AG04450 (cell line): ENCODE data around the gene PPL. TPM values are rescaled to one million over a fixed set of nuclear protein-coding genes. Genes with fewer than 3 reads are reported as not detected.

Experiments
- CTCF ChIA-PET: fragments of 300-600, 350-600 bp; formaldehyde crosslinking; extraction: SDS; loops from one replicate; lab custom pipeline; 2022; ENCODE audit warnings: antibody characterized with exemption, inconsistent platforms; lab: Charles Lee
- POLR2A ChIA-PET: fragments of 350-600 bp; formaldehyde crosslinking; extraction: SDS; loops from one replicate; lab custom pipeline; 2021; ENCODE audit warnings: antibody characterized with exemption, inconsistent platforms; lab: Yijun Ruan, JAX
- DNase-seq: peaks from one replicate; pipeline ENCODE4 v3.0.0-alpha.2; 2011; ENCODE audit warnings: low read depth, low spot score
- H3K27ac ChIP-seq: one replicate; pipeline ENCODE4 v1.5.1; 2012; ENCODE audit warnings: low read depth, low read length, control low read depth
- H3K27me3 ChIP-seq: one replicate; pipeline ENCODE4 v1.6.0; 2012; ENCODE audit warnings: low read length; ENCODE audit not compliant: control insufficient read depth, insufficient read depth
- H3K4me3 ChIP-seq: 2 replicates; pipeline ENCODE4 v1.5.1; 2011; ENCODE audit warnings: mild to moderate bottlenecking, low read depth, low read length, control low read depth
- H3K9me3 ChIP-seq: 2 replicates; pipeline ENCODE4 v1.5.1; 2012; ENCODE audit warnings: low read length; ENCODE audit not compliant: control insufficient read depth, insufficient read depth
- polyA plus RNA-seq: library from polyadenylated mRNA; depleted of rRNA; stranded (reverse); fragments of >200 nt; gene quantifications from 2 replicates; pipeline ENCODE4 v1.2.3, GENCODE V29; 2011
- TF ChIP-seq, protein P1 (sequence below): IDR thresholded peaks from 2 replicates; pipeline ENCODE4 v1.5.1; 2011; ENCODE audit warnings: low read depth, low read length, control low read depth, inconsistent platforms

Gene PPL
- polyA plus RNA-seq, 1 experiment = 2.0 TPM

DNA sequence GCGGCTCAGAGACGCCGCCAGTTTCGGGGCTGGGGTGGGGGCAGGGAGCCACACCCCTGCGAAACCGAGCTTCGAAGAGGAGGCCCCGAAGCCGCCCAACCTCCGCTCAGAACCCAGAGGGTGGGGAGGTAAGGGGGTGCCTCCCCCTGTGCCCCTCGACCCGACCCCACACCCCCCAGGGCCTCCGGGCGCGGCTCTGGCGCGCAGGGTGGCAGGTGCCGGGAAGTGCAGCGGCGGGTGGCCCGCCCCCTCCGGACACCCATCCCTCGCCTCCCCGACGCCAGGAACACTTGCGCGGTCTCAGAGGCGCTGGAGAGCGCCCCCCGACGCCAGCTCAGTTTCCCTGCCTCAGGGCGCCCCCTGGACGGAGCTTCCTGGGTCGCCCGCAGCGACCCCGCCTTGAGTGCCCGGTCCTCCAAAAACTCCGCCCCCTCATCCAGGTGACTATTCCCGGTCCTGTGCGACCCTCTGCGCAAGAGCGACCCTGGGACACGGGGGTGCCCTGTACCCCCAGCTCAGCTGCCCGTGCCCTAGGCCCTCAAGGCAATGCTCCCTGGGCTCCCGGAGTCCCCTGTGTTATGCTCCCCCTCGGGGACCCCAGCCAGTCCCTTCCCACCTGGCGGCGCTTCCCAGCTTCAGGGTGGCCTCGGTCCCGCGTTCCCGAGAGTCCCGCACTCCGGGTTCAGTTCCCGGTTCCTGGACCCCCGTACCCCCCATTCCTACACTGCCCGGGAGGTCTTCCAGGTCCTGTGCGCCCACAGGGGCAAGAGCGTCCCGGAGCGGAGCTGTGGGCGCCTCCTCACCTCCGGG lies 562 bp downstream of the PPL start:
- POLR2A ChIA-PET = interaction anchor here (0.5 to 0.9 kb wide), 2 partner anchors 20 to 100 kb away, joined by 3 read pairs; no protein-coding TSS in a partner anchor
- Histone ChIP-seq H3K27me3 (peaks cover 40% of the 10 kb centered on the region), H3K9me3 (no peaks in the 10 kb centered on the region; the same call in 1 of the 2 replicates), H3K4me3 (peak overlapping the region; percentile 61), H3K27ac (no peak overlapping the region)
- no peak for DNase-seq
- CTCF ChIA-PET = interaction anchor here (1.0 kb wide), 1 partner anchor 17 kb away, joined by 3 read pairs; no protein-coding TSS in a partner anchor
- TF ChIP-seq, protein P1, sequence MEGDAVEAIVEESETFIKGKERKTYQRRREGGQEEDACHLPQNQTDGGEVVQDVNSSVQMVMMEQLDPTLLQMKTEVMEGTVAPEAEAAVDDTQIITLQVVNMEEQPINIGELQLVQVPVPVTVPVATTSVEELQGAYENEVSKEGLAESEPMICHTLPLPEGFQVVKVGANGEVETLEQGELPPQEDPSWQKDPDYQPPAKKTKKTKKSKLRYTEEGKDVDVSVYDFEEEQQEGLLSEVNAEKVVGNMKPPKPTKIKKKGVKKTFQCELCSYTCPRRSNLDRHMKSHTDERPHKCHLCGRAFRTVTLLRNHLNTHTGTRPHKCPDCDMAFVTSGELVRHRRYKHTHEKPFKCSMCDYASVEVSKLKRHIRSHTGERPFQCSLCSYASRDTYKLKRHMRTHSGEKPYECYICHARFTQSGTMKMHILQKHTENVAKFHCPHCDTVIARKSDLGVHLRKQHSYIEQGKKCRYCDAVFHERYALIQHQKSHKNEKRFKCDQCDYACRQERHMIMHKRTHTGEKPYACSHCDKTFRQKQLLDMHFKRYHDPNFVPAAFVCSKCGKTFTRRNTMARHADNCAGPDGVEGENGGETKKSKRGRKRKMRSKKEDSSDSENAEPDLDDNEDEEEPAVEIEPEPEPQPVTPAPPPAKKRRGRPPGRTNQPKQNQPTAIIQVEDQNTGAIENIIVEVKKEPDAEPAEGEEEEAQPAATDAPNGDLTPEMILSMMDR = no peak

GRCh38 chr16:4935241-4935855 lies 1.6 kb downstream of the PPL start:
- POLR2A ChIA-PET = interaction anchor here (0.5 to 1.4 kb wide), 3 partner anchors 9 to 455 kb away, joined by 4 to 7 read pairs (median 6); no protein-coding TSS in a partner anchor

DNA sequence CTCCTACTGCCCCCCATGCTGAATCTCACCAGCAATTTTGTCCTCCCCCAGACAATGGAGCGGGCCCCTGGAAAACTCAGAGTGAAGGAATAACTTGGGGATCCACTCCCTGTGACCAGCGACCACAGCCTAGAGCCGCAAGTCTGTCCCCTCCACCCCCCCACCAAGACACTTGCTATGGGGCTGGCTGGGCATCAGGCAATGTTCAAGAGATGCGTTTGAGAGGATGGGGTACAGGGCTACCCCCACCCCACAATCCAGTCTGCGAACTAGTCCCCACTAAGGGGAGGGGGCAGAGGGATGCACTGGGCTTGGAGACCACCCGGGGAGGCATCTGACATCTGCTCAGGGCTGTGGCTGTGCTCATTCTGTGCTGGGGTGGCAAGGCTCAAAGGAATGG lies 2.4 kb downstream of the PPL start:
- no peak for DNase-seq
- no peaks in the 10 kb centered on the region; the same call in 1 of the 2 replicates for H3K9me3 ChIP-seq
- H3K27me3 ChIP-seq = peaks cover 42% of the 10 kb centered on the region
- TF ChIP-seq, protein P1 = no peak
- CTCF ChIA-PET = no interaction called here
- POLR2A ChIA-PET = interaction anchor here (1.4 kb wide), 1 partner anchor 10 kb away, joined by 6 read pairs; no protein-coding TSS in a partner anchor
- no peak overlapping the region for H3K27ac ChIP-seq
- no peak overlapping the region for H3K4me3 ChIP-seq

More at GRCh38 chr16:4935241-4935855, 1.6 kb downstream of the PPL start:
- Histone ChIP-seq H3K27me3 (peaks cover 42% of the 10 kb centered on the region), H3K27ac (no peak overlapping the region), H3K9me3 (no peaks in the 10 kb centered on the region; the same call in 1 of the 2 replicates), H3K4me3 (no peak overlapping the region)
- DNase-seq = no peak
- TF ChIP-seq, protein P1 = no peak
- CTCF ChIA-PET = interaction anchor here (0.6 kb wide), 1 partner anchor 133 kb away, joined by 6 read pairs; the partner anchor contains the start of gene ROGDI

GRCh38 chr16:4933871-4934395 lies 3.0 kb downstream of the PPL start:
- TF ChIP-seq, protein P1 = no peak
- no peak for DNase-seq
- POLR2A ChIA-PET = no interaction called here
- H3K27ac ChIP-seq = no peak overlapping the region
- CTCF ChIA-PET = no interaction called here
- peaks cover 42% of the 10 kb centered on the region for H3K27me3 ChIP-seq
- no peak overlapping the region for H3K4me3 ChIP-seq
- no peaks in the 10 kb centered on the region; the same call in 1 of the 2 replicates for H3K9me3 ChIP-seq
